T-helper 2 cell treated with Interferon-gamma antibody and Interleukin-4, amounts not matched to agents 5 μg/mL and 100 μg/mL, for 36 hours (primary cell): ENCODE results near the gene BIK.
"Not testable (repeated sequence)": the region's sequence is repeated elsewhere in the genome, so short reads cannot be mapped to it uniquely, and the experiment has no call there.

Experiments used
- DNase-seq: peaks from one replicate; pipeline ENCODE4 v3.0.0; 2021; ENCODE audit warnings: low spot score
- H3K27ac Mint-ChIP-seq: one replicate; pipeline ENCODE4 v1.8.0; 2021; ENCODE audit warnings: mild to moderate bottlenecking, mixed read lengths
- H3K27me3 Mint-ChIP-seq: one replicate; pipeline ENCODE4 v1.8.0; 2021; ENCODE audit warnings: low read depth, mixed read lengths
- H3K36me3 Mint-ChIP-seq: one replicate; pipeline ENCODE4 v1.8.0; 2021; ENCODE audit warnings: low read depth, mixed read lengths
- H3K4me1 Mint-ChIP-seq: one replicate; pipeline ENCODE4 v1.8.0; 2021; ENCODE audit warnings: low read depth, mixed read lengths
- H3K4me3 Mint-ChIP-seq: one replicate; pipeline ENCODE4 v1.8.0; 2022; ENCODE audit warnings: mild to moderate bottlenecking, moderate library complexity, mixed read lengths
- H3K9me3 Mint-ChIP-seq: one replicate; pipeline ENCODE4 v1.8.0; 2021; ENCODE audit warnings: mixed read lengths

The BIK gene

GRCh38 chr22:43094085-43094484 is 16.5 kb upstream of the BIK start:
- Mint-ChIP-seq H3K4me1 (peaks cover 11% of the 10 kb centered on the region), H3K4me3 (no peak overlapping the region), H3K36me3 (no peaks in the 10 kb centered on the region), H3K27ac (no peak overlapping the region), H3K9me3 (peaks cover 12% of the 10 kb centered on the region), H3K27me3 (no peaks in the 10 kb centered on the region)
- DNase-seq, result no peak

- Mint-ChIP-seq H3K4me3 (no peak overlapping the region), H3K27ac (no peak overlapping the region), H3K9me3 (peaks cover 12% of the 10 kb centered on the region), H3K27me3 (no peaks in the 10 kb centered on the region), H3K36me3 (no peaks in the 10 kb centered on the region), H3K4me1 (peaks cover 8% of the 10 kb centered on the region)
- DNase-seq, result no peak
Observed at GRCh38 chr22:43094551-43094950, 16.0 kb upstream of the BIK start.

GRCh38 chr22:43096420-43096819 is 14.1 kb upstream of the BIK start:
- Mint-ChIP-seq H3K4me1 (peaks cover 9% of the 10 kb centered on the region), H3K27me3 (no peaks in the 10 kb centered on the region), H3K9me3 (peaks cover 12% of the 10 kb centered on the region), H3K4me3 (no peak overlapping the region), H3K36me3 (no peaks in the 10 kb centered on the region), H3K27ac (no peak overlapping the region)
- no peak for DNase-seq

- no peak for DNase-seq
- no peaks in the 10 kb centered on the region for H3K27me3 Mint-ChIP-seq
- no peaks in the 10 kb centered on the region for H3K36me3 Mint-ChIP-seq
- H3K27ac Mint-ChIP-seq, result no peak overlapping the region
- H3K4me1 Mint-ChIP-seq, result peaks cover 3% of the 10 kb centered on the region
- no peak overlapping the region for H3K4me3 Mint-ChIP-seq
- H3K9me3 Mint-ChIP-seq, result peaks cover 12% of the 10 kb centered on the region
Observed at GRCh38 chr22:43098356-43098755, 12.2 kb upstream of the BIK start.

GRCh38 chr22:43099095-43099494 is 11.5 kb upstream of the BIK start:
- Mint-ChIP-seq H3K27me3 (no peaks in the 10 kb centered on the region), H3K4me1 (peaks cover 9% of the 10 kb centered on the region), H3K9me3 (peaks cover 12% of the 10 kb centered on the region), H3K36me3 (no peaks in the 10 kb centered on the region), H3K4me3 (no peak overlapping the region), H3K27ac (no peak overlapping the region)
- DNase-seq, result no peak

GRCh38 chr22:43100225-43100624 is 10.3 kb upstream of the BIK start:
- H3K4me3 Mint-ChIP-seq, result no peak overlapping the region
- peaks cover 12% of the 10 kb centered on the region for H3K9me3 Mint-ChIP-seq
- H3K4me1 Mint-ChIP-seq, result peaks cover 16% of the 10 kb centered on the region
- no peak for DNase-seq
- no peaks in the 10 kb centered on the region for H3K36me3 Mint-ChIP-seq
- no peaks in the 10 kb centered on the region for H3K27me3 Mint-ChIP-seq
- no peak overlapping the region for H3K27ac Mint-ChIP-seq

- Mint-ChIP-seq H3K36me3 (no peaks in the 10 kb centered on the region), H3K4me1 (peaks cover 16% of the 10 kb centered on the region), H3K9me3 (peaks cover 6% of the 10 kb centered on the region), H3K4me3 (no peak overlapping the region), H3K27me3 (no peaks in the 10 kb centered on the region), H3K27ac (no peak overlapping the region)
- DNase-seq, result no peak
Observed at GRCh38 chr22:43101306-43101705, 9.2 kb upstream of the BIK start.

GRCh38 chr22:43104056-43104625 is 6.4 kb upstream of the BIK start:
- not testable (repeated sequence) for H3K36me3 Mint-ChIP-seq, H3K9me3 Mint-ChIP-seq, H3K27me3 Mint-ChIP-seq
- Mint-ChIP-seq H3K27ac (peak overlapping the region; percentile 6), H3K4me3 (peak overlapping the region; percentile 0), H3K4me1 (peaks cover 16% of the 10 kb centered on the region)
- DNase-seq, result peak; percentile 48

- H3K9me3 Mint-ChIP-seq, H3K4me3 Mint-ChIP-seq, H3K27ac Mint-ChIP-seq, H3K36me3 Mint-ChIP-seq, DNase-seq: not testable (repeated sequence)
- peaks cover 16% of the 10 kb centered on the region for H3K4me1 Mint-ChIP-seq
- peaks cover 15% of the 10 kb centered on the region for H3K27me3 Mint-ChIP-seq
Observed at GRCh38 chr22:43104950-43105349, 5.6 kb upstream of the BIK start.

- Mint-ChIP-seq H3K4me1 (peaks cover 16% of the 10 kb centered on the region), H3K27ac (no peak overlapping the region), H3K27me3 (peaks cover 18% of the 10 kb centered on the region), H3K9me3 (no peaks in the 10 kb centered on the region), H3K4me3 (no peak overlapping the region), H3K36me3 (no peaks in the 10 kb centered on the region)
- no peak for DNase-seq
Observed at GRCh38 chr22:43106302-43106701, 4.2 kb upstream of the BIK start.

GRCh38 chr22:43109511-43109910 is 1.0 kb upstream of the BIK start:
- Mint-ChIP-seq H3K9me3 (no peaks in the 10 kb centered on the region), H3K27ac (no peak overlapping the region), H3K4me3 (peak overlapping the region; percentile 26), H3K4me1 (peaks cover 9% of the 10 kb centered on the region), H3K27me3 (peaks cover 35% of the 10 kb centered on the region), H3K36me3 (no peaks in the 10 kb centered on the region)
- DNase-seq, result no peak

GRCh38 chr22:43109921-43110443 is 568 bp upstream of the BIK start:
- Mint-ChIP-seq H3K4me3 (peak overlapping the region; percentile 73), H3K9me3 (no peaks in the 10 kb centered on the region), H3K4me1 (peaks cover 6% of the 10 kb centered on the region), H3K36me3 (no peaks in the 10 kb centered on the region), H3K27ac (no peak overlapping the region), H3K27me3 (peaks cover 35% of the 10 kb centered on the region)
- no peak for DNase-seq

- peak; percentile 19 for DNase-seq
- H3K9me3 Mint-ChIP-seq, result no peaks in the 10 kb centered on the region
- H3K27ac Mint-ChIP-seq, result no peak overlapping the region
- no peaks in the 10 kb centered on the region for H3K36me3 Mint-ChIP-seq
- H3K27me3 Mint-ChIP-seq, result peaks cover 35% of the 10 kb centered on the region
- H3K4me3 Mint-ChIP-seq, result peak overlapping the region; percentile 64
- H3K4me1 Mint-ChIP-seq, result peaks cover 5% of the 10 kb centered on the region
Observed at GRCh38 chr22:43110927-43111623, 525 bp downstream of the BIK start.

GRCh38 chr22:43113526-43114251 is 3.1 kb downstream of the BIK start:
- Mint-ChIP-seq H3K4me3 (no peak overlapping the region), H3K27ac (no peak overlapping the region), H3K9me3 (no peaks in the 10 kb centered on the region), H3K4me1 (peaks cover 5% of the 10 kb centered on the region), H3K27me3 (peaks cover 30% of the 10 kb centered on the region), H3K36me3 (no peaks in the 10 kb centered on the region)
- DNase-seq, result no peak
